Activated T-helper 1 cell treated with anti-CD3 and anti-CD28 coated beads, Interleukin-2, amount 50 U/mL, for 16 hours (primary cell): ENCODE measurements around the gene IL4I1.

Experiments
- DNase-seq, 2 donors: peaks; one replicate each; pipeline ENCODE4 v3.0.0-alpha.2; 2020; ENCODE audit warnings: low read depth in 1 of 2, low spot score in 1 of 2

IL4I1 gene

DNA sequence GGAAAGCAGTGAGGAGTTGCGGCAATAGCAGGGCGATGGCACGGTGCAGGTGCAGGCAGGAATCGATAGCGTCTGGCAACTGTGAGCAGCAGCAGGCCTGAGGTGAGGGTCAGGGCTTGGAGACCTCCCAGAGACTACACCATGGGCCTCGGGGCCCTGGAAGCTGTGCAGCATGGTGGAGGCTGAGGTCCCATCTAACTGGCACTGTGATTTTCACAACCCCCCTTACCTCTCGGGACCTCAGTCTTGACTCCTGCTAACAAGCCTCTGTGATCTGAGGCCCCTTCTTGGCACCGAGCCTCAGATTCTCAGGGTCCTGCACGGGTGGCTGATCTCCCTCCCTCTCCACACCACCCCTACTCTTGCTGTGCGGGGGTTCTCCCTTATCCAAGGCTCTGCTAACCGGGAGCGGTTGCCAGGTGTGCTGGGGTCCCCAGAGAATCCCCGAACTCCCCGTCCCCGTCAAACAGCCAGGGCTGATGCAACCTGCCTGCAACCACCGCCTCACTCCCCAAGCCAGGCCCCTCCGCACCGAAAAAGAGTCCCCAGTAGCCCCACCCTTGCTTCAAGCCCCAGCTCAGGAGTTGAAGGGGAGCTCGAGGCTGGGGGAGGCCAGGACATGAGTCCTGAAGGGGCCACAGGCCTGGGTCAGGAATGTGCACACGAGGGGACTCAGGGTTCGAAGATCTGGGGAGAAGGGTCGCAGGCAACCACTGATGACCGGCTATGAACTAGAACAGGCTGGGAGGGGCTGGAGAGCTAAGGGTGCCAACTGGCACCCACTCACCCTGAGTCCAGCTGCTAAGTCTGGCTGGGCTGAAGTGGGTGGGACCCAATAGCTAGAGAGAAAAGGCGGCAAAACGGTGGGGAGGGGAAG, 27.6 kb upstream of the IL4I1 start:
- no peak for DNase-seq

- no peak for DNase-seq
Observed at GRCh38 chr19:49923055-49924003, 26.6 kb upstream of the IL4I1 start.

GRCh38 chr19:49921871-49922795, 25.4 kb upstream of the IL4I1 start:
- no peak for DNase-seq

GRCh38 chr19:49920624-49921363, 24.1 kb upstream of the IL4I1 start:
- DNase-seq, result no peak

- DNase-seq, result no peak
Observed at GRCh38 chr19:49918089-49918488, 21.4 kb upstream of the IL4I1 start.

- DNase-seq, result no peak
Observed at GRCh38 chr19:49916839-49917733, 20.4 kb upstream of the IL4I1 start.

DNA sequence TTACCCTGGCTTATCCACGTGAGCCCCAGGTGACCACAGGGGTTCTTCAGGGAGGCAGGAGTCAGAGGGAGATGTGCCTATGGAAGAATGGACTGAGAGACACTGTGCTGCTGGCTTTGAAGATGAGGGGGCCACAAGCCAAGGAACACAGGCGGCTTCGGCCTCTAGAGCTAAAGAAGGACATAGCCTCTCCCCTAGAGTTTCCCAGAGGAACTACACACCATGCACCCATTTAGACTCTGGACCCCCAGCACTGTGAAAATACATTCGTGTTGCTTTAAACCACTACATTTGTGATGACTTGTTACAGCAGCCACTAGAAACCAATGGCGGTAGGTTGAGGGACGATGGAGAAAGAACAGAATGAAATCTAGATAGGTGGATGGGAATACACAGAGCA, 18.6 kb upstream of the IL4I1 start:
- no peak for DNase-seq

- DNase-seq, result no peak
Observed at GRCh38 chr19:49913720-49914119, 17.0 kb upstream of the IL4I1 start.

- DNase-seq, result no peak
Observed at GRCh38 chr19:49912965-49913685, 16.4 kb upstream of the IL4I1 start.

GRCh38 chr19:49911381-49912145, 14.9 kb upstream of the IL4I1 start:
- no peak for DNase-seq

GRCh38 chr19:49910179-49910578, 13.5 kb upstream of the IL4I1 start:
- DNase-seq, result no peak

DNA sequence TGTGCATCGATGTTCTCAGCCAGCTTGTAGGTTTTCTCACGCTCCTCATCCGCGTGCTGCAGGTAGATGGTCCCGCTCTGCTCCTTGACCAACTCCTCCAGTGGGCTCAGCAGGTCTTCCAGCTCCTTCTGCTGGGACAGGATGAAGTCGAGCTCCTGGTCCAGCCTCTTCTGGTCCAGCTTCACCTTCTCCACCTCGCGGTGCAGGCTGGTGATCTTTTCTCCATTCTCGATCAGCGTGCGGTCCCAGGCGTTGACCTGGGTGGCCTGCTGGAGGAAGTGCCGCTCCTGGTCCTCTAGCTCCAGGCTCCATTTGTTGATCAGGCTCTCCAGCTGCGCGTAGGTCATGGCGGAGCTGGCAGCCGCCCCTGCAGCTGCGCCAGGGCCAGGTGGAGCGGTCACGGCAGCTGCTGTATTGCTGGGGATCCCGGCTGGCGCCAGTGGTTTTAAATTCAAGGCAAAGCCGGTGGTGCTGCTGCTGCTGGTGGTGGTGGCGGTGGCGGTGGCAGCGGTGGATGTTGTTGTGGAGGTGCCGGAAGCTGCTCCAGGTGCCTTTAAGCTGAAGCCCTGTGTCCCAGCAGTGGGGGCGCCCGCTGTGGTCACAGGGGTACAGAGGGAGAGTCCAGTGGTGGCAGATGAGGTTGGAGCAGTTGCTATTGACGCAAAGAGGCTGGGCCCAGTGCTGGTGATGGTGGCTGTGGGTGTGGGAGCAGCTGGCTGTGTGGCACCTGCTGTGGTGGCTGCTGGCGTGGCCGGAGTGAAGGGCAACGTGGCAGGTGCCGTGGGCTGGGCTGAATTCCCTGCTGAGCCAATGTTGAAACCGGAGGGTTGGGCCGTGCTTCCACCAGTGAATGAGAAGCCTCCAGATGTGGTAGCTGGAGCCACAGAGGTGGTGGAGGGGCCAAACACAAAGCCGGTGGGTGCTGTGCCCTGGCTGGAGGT, 12.1 kb upstream of the IL4I1 start:
- no peak for DNase-seq

DNA sequence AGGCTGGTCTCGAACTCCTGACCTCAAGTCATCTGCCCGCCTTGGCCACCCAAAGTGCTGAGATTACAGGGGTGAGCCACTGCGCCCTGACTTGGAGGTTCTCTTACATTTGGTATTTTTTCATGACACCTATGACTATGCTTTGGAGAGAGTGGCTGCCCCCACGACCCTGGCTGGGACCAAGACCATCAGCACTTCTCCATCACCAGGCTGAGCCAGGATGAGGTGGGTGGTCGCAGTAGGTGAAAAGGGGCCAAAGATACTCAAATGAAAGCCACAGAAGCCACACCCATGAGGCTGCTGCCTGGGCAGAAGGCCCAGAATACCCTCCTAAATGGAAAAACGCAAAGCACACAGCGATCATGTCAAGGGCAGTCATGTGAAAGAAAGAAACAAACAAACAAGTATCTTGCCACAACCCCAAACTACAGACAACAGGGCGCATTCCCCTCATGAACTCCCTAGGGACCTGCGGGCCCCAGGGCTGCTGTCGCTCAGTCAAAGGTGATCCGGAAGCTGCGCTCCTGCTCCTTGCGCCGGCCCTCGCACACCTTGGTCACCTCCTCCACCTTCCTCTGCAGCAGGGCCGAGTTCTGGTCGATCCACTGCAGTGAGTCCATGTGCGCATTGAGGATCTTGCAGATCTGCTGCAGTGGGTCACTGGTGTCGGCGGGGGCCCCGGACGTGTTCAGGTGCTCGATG, 11.2 kb upstream of the IL4I1 start:
- DNase-seq, result no peak

DNA sequence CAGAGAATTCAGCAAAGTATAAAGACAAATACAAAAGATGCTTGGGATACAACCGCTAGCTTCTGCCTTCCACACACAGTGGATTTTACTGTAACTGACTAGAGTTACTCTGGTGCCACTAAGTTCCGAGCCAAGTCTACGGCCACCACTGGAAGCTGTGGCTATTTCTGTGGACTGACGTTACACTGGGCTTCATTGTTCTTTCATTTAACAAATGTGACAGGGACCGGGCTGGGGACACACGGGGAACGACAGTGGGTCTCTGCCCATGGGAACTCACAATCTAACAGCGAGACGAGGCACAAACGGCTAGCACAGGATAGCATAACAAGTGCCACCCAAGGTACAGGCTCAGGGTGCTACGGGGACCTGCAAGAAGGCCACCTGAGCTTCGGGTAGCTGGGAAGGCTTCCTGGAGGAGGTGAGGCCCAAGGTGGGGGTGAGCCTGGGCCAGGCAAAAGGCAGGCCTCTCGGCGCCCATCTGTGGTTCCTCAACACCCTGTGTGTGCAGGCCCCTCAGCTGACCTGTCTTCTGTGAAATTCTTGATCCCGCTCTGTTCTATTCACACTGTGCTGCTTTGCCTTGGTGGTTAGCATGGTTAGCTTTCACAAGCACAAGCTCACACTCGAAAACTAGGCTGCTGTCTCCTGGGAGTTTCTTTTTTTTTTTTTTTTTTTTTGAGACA, 10.3 kb upstream of the IL4I1 start:
- DNase-seq, result no peak

GRCh38 chr19:49904136-49904535, 7.4 kb upstream of the IL4I1 start:
- no peak for DNase-seq
